ENCODE results near the gene ACADVL.

DNA sequence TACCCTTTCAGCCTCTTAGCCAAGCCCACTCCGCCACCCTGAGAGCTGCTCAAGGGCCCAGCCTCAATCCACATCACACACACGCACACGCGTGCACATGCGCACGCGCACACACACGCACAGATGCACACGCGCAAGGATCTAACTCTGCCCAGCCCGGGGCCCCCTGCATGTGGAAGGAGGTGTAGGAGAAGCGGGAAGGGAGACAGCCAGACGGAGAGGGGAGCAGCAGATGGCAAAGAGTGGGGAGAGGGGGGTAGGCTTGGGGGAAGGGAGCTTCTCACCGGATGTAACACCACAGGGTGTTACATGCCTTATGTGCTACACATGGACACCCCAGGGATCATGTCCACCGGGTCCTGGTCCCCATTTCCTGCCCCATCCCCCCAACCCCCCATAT, 15.4 kb upstream of the ACADVL start:
- TF ChIP-seq EZH2 (IDR thresholded peaks at IDR 0.05) (no peak), POLR2AphosphoS5 (IDR thresholded peaks at IDR 0.05; ENCODE audit: borderline replicate concordance, low read depth, low read length) (no peak), FOXP2 (optimal IDR thresholded peaks at IDR 0.05; ENCODE audit: control extremely low read depth, extremely low read length, insufficient read depth) (no peak)
